Measurements from ENCODE around the gene VWA5B1. TPM values are rescaled to one million over a fixed set of nuclear protein-coding genes. Genes with fewer than 3 reads are reported as not detected.

The VWA5B1 gene
- total and polyA plus RNA-seq, 10 donors: 0.28 TPM; not detected in 9

DNA sequence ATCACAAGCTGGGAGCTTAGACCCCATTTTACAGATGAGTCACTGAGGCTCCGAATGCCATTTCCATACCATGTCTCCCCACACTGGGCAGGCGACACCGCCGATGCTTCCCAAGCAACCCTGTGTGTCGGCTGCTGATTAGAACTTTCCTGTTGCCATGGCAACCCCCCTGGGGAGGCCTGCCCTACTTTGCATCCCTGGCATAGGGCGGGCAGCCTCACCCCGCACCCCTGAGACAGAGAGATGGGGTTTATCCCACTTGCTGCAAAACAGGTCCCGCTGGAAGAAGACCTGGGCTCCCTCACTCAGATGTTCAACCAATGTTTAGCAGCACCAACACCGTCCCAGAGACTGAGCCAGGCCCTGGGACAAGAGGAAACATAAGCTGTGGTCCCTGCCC, 113.8 kb downstream of the VWA5B1 start:
- no peak overlapping the region for H3K27ac ChIP-seq
- H3K4me1 ChIP-seq: peaks cover 0 to 8% (median 0%) of the 10 kb centered on the region in 6 donors
- H3K27me3 ChIP-seq (replicated peaks in 1 of 7): peaks cover 0 to 75% (median 4%) of the 10 kb centered on the region in 7 donors
- H3K36me3 ChIP-seq: no peaks in the 10 kb centered on the region
- no peak for DNase-seq
- TF ChIP-seq POLR2AphosphoS5 (IDR thresholded peaks at IDR 0.05): no peak
- TF ChIP-seq POLR2A (IDR thresholded peaks at IDR 0.05): no peak
- no peak for TF ChIP-seq CTCF (IDR thresholded peaks at IDR 0.05 in 8 of 11, conservative IDR thresholded peaks at IDR 0.05 in 3 of 11)
- intact Hi-C loops (cut with DNase I; ENCODE audit: low total_unique reads): no loop called here
- WGBS, 5 donors: 34 to 55% (median 38%) methylated on average over 9 of the region's 9 CpGs
- no peak overlapping the region for H3K4me3 ChIP-seq
- no peaks in the 10 kb centered on the region for H3K9me3 ChIP-seq

Other genes with a start within 250 kb of the VWA5B1 start
- gene PLA2G5, start 220.7 kb upstream of the VWA5B1 start, total RNA-seq: 1 to 10 TPM in 2 of 7 donors, under 1 TPM in 2, not detected in 3; 0.34 to 1.1 (median 0.89) TPM
- gene PLA2G5, start 220.7 kb upstream of the VWA5B1 start, polyA plus RNA-seq: 1 to 10 TPM in 1 of 3 donors, under 1 TPM in 2; 0.83 to 2.0 (median 0.89) TPM
- 10 to 100 TPM in 1 of 7 donors, 1 to 10 TPM in 5, under 1 TPM in 1; 0.92 to 17.4 (median 5.9) TPM for gene PLA2G2D, start 171.3 kb upstream of the VWA5B1 start, total RNA-seq
- 10 to 100 TPM in 2 of 3 donors, 1 to 10 TPM in 1; 5.7 to 28.7 (median 10.6) TPM for gene PLA2G2D, start 171.3 kb upstream of the VWA5B1 start, polyA plus RNA-seq
- not detected for gene PLA2G2F, start 151.6 kb upstream of the VWA5B1 start, total RNA-seq
- gene PLA2G2F, start 151.6 kb upstream of the VWA5B1 start, polyA plus RNA-seq: not detected
- gene UBXN10, start 104.8 kb upstream of the VWA5B1 start, total RNA-seq: under 1 TPM; 0.15 to 0.26 (median 0.19) TPM
- gene UBXN10, start 104.8 kb upstream of the VWA5B1 start, polyA plus RNA-seq: under 1 TPM; 0.07 to 0.18 (median 0.10) TPM
- gene PLA2G2C, start 104.4 kb upstream of the VWA5B1 start, total RNA-seq: under 1 TPM in 1 of 7 donors, not detected in 6; 0.17 TPM
- gene PLA2G2C, start 104.4 kb upstream of the VWA5B1 start, polyA plus RNA-seq: not detected
- 10 to 100 TPM in 5 of 7 donors, 1 to 10 TPM in 2; 6.7 to 17.2 (median 11.1) TPM for gene CAMK2N1, start 195.3 kb downstream of the VWA5B1 start, total RNA-seq
- gene CAMK2N1, start 195.3 kb downstream of the VWA5B1 start, polyA plus RNA-seq: 1 to 10 TPM; 3.6 to 4.9 (median 4.5) TPM
- gene MUL1, start 217.3 kb downstream of the VWA5B1 start, total RNA-seq: 10 to 100 TPM; 20.1 to 32.3 (median 25.0) TPM
- gene MUL1, start 217.3 kb downstream of the VWA5B1 start, polyA plus RNA-seq: 1 to 10 TPM; 2.9 to 9.2 (median 7.3) TPM

All from spleen (tissue), 11 donors.